ENCODE data around the gene LRRC8A.
"Not testable (repeated sequence)": the region's sequence is repeated elsewhere in the genome, so short reads cannot be mapped to it uniquely, and the experiment has no call there.

The LRRC8A gene

GRCh38 chr9:128881884-128882676 is at the start of gene LRRC8A, which contains the start of gene KYAT1:
Gene LRRC8A, plus strand, starts transcription at chr9:128882133. Its CDS starts 25,032 bp downstream, at chr9:128907165.
Gene KYAT1, minus strand, starts transcription at chr9:128881950. Its CDS starts 36,545 bp downstream, at chr9:128845405.
- peak; percentile 87 for DNase-seq

- no peak for DNase-seq
These were observed 48.2 kb upstream of the LRRC8A start for GRCh38 chr9:128833696-128834095.

- DNase-seq, result no peak
These were observed 46.4 kb upstream of the LRRC8A start for GRCh38 chr9:128835246-128836210.

GRCh38 chr9:128836509-128837145 is 45.3 kb upstream of the LRRC8A start:
- no peak for DNase-seq

GRCh38 chr9:128838338-128838737 is 43.6 kb upstream of the LRRC8A start:
- no peak for DNase-seq

GRCh38 chr9:128840524-128840923 is 41.4 kb upstream of the LRRC8A start:
- no peak for DNase-seq

GRCh38 chr9:128841694-128842492 is 40.0 kb upstream of the LRRC8A start:
- no peak for DNase-seq

- not testable (repeated sequence) for DNase-seq
These were observed 38.8 kb upstream of the LRRC8A start for GRCh38 chr9:128843171-128843570.

- no peak for DNase-seq
These were observed 36.6 kb upstream of the LRRC8A start for GRCh38 chr9:128845186-128845931.

GRCh38 chr9:128846680-128847030 is 35.3 kb upstream of the LRRC8A start:
- no peak for DNase-seq

GRCh38 chr9:128847803-128848202 is 34.1 kb upstream of the LRRC8A start:
- DNase-seq, result no peak

GRCh38 chr9:128851024-128851423 is 30.9 kb upstream of the LRRC8A start:
- not testable (repeated sequence) for DNase-seq

GRCh38 chr9:128851779-128852600 is 29.9 kb upstream of the LRRC8A start:
- DNase-seq, result not testable (repeated sequence)

GRCh38 chr9:128852646-128853045 is 29.3 kb upstream of the LRRC8A start:
- not testable (repeated sequence) for DNase-seq

- not testable (repeated sequence) for DNase-seq
These were observed 27.5 kb upstream of the LRRC8A start for GRCh38 chr9:128854454-128854853.

GRCh38 chr9:128858476-128858875 is 23.5 kb upstream of the LRRC8A start:
- DNase-seq, result not testable (repeated sequence)

GRCh38 chr9:128860937-128861336 is 21.0 kb upstream of the LRRC8A start:
- DNase-seq, result no peak

GRCh38 chr9:128861501-128861900 is 20.4 kb upstream of the LRRC8A start:
- DNase-seq, result no peak

- no peak for DNase-seq
These were observed 19.5 kb upstream of the LRRC8A start for GRCh38 chr9:128862401-128862851.

GRCh38 chr9:128863647-128864046 is 18.3 kb upstream of the LRRC8A start:
- DNase-seq, result no peak
